PFSK-1 (cell line): ENCODE measurements around the gene ADGRE3.

Source experiments
- POLR2AphosphoS5 ChIP-seq: IDR thresholded peaks from 2 replicates; pipeline ENCODE4 v1.6.1; 2012; ENCODE audit warnings: low read depth, mild to moderate bottlenecking, control low read depth, low read length, moderate library complexity
- REST ChIP-seq, 2 experiments: IDR thresholded peaks; 2 replicates each; pipeline versions ENCODE4 v1.6.1 to v1.8.0; 2011 to 2012; ENCODE audit warnings: low read depth in 2 of 2, low read length in 2 of 2, control low read depth in 1 of 2, inconsistent platforms in 1 of 2, mild to moderate bottlenecking in 1 of 2, moderate library complexity in 1 of 2; ENCODE audit not compliant: insufficient read depth in 1 of 2
- SIN3A ChIP-seq: IDR thresholded peaks from 2 replicates; pipeline ENCODE4 v1.6.1; 2012; ENCODE audit warnings: mild to moderate bottlenecking, low read length, moderate library complexity, borderline replicate concordance; ENCODE audit not compliant: insufficient read depth
- TAF1 ChIP-seq: IDR thresholded peaks from 2 replicates; pipeline ENCODE4 v1.6.1; 2012; ENCODE audit warnings: low read length, control low read depth, borderline replicate concordance; ENCODE audit not compliant: insufficient read depth

GRCh38 chr19:14632286-14632685 lies 42.4 kb downstream of the ADGRE3 start:
- TF ChIP-seq POLR2AphosphoS5 (no peak), TAF1 (no peak), REST (IDR thresholded peaks at IDR 0.05; ENCODE audit: insufficient read depth in 1 of 2, low read depth in 2 of 2, low read length in 2 of 2) (no peak), SIN3A (no peak)
